ENCODE results near the gene INTS4.

Gene INTS4

GRCh38 chr11:77842441-77843121, 151.9 kb downstream of the INTS4 start:
- H3K27ac ChIP-seq = no peak overlapping the region
- no peak for TF ChIP-seq ZFX (IDR thresholded peaks at IDR 0.05; ENCODE audit: borderline replicate concordance)
- no peak for TF ChIP-seq CTCF (IDR thresholded peaks at IDR 0.05)

GRCh38 chr11:77833302-77833701, 161.2 kb downstream of the INTS4 start:
- no peak overlapping the region for H3K27ac ChIP-seq
- no peak for TF ChIP-seq ZFX (IDR thresholded peaks at IDR 0.05; ENCODE audit: borderline replicate concordance)
- TF ChIP-seq CTCF (IDR thresholded peaks at IDR 0.05) = no peak

- TF ChIP-seq CTCF (IDR thresholded peaks at IDR 0.05) (no peak), ZFX (IDR thresholded peaks at IDR 0.05; ENCODE audit: borderline replicate concordance) (no peak)
- H3K27ac ChIP-seq = no peak overlapping the region
Observed at GRCh38 chr11:77828926-77829325, 165.5 kb downstream of the INTS4 start.

All from 22Rv1 (cell line).